Ovary (tissue), 3 donors: ENCODE data around the gene C8G.

Source experiments
- CTCF ChIP-seq, 3 donors: fragments of 450-650 bp in 2 of 3; fragments of 200-600 bp in 1 of 3; IDR thresholded peaks; one replicate each; pipeline versions ENCODE4 v1.5.1 to v1.8.0; 2016 to 2022; ENCODE audit warnings: antibody characterized with exemption in 3 of 3, mild to moderate bottlenecking in 1 of 3
- POLR2A ChIP-seq: fragments of 450-650 bp; IDR thresholded peaks from one replicate; pipeline ENCODE4 v1.6.1; 2017; ENCODE audit warnings: antibody characterized with exemption, mild to moderate bottlenecking, moderate library complexity
- donor health status: DM: no; HTN: no; CAD: no.

GRCh38 chr9:136946228-136947027 is 1.4 kb downstream of the C8G start:
- TF ChIP-seq CTCF (IDR thresholded peaks at IDR 0.05) (no peak), POLR2A (no peak)
